BLaER1 (cell line): ENCODE measurements around the gene SPATA2.

ENCODE experiments used
- H3K27ac ChIP-seq: shearing (Covaris generic); formaldehyde crosslinking; 2 replicates; pipeline ENCODE4 v1.8.1; 2022
- H3K27me3 ChIP-seq: shearing (Covaris generic); formaldehyde crosslinking; 2 replicates; pipeline ENCODE4 v1.8.1; 2022
- H3K36me3 ChIP-seq: shearing (Covaris generic); formaldehyde crosslinking; 2 replicates; pipeline ENCODE4 v1.8.1; 2022
- H3K4me1 ChIP-seq: shearing (Covaris generic); formaldehyde crosslinking; 2 replicates; pipeline ENCODE4 v1.8.1; 2022
- H3K4me2 ChIP-seq: shearing (Covaris generic); formaldehyde crosslinking; 2 replicates; pipeline ENCODE4 v1.8.1; 2022
- H3K4me3 ChIP-seq: shearing (Covaris generic); formaldehyde crosslinking; 2 replicates; pipeline ENCODE4 v1.8.1; 2022
- H3K9ac ChIP-seq: shearing (Covaris generic); formaldehyde crosslinking; 2 replicates; pipeline ENCODE4 v1.8.1; 2022
- H3K9me3 ChIP-seq: shearing (Covaris generic); formaldehyde crosslinking; 2 replicates; pipeline ENCODE4 v1.8.1; 2022
- H4K20me1 ChIP-seq: shearing (Covaris generic); formaldehyde crosslinking; 2 replicates; pipeline ENCODE4 v1.8.1; 2022
- Cebpa-rat ChIP-seq: shearing (Covaris generic); IDR thresholded peaks from 2 replicates; pipeline ENCODE4 v1.8.1; 2022

The SPATA2 gene

DNA sequence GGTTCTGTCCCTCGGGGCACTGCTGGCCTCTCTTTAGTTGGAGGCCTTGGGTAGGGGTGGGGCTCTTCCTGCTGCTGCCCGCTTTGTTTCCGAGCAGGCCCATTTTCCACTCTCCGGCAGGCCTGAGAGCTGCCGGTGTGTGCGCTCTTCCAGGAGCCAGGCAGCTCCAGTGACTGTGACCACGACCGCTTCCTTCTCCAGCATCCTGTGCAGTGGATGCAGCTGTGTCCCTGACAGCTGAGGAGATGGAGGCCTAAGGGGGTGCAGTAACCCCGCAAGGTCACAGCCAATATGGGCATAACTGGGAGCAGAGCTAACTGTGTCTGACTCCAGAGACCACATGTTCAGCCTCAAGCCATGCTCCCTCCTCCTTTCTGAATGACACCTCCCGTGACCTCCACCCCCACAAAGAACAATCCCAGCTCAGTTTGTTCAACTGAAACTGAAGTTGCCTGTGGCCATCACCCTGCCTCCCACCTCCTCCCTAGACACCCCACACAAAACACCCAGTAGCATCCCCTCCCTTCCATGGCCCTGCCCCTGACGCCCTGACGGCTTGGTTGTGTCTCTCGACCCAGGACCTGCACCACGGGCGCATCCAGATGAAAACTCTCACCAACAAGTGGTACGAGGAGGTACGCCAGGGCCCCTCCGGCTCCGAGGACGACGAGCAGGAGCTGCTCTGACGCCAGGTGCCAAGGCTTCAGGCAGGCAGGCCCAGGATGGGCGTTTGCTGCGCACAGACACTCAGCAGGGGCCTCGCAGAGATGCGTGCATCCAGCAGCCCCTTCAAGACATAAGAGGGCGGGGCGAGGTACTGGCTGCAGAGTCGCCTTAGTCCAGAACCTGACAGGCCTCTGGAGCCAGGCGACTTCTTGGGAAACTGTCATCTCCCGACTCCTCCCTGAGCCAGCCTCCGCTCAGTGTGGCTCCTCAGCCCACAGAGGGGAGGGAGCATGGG, 27.8 kb downstream of the SPATA2 start:
- no peaks in the 10 kb centered on the region for H4K20me1 ChIP-seq
- H3K27me3 ChIP-seq = no peaks in the 10 kb centered on the region
- peak overlapping the region; percentile 77 for H3K9ac ChIP-seq
- no peak for TF ChIP-seq Cebpa-rat
- peaks cover 37% of the 10 kb centered on the region for H3K36me3 ChIP-seq
- H3K4me2 ChIP-seq = peak overlapping the region; percentile 83
- H3K9me3 ChIP-seq = no peaks in the 10 kb centered on the region
- H3K27ac ChIP-seq = peak overlapping the region; percentile 88
- peak overlapping the region; percentile 17 for H3K4me3 ChIP-seq
- H3K4me1 ChIP-seq = peaks cover 83% of the 10 kb centered on the region

DNA sequence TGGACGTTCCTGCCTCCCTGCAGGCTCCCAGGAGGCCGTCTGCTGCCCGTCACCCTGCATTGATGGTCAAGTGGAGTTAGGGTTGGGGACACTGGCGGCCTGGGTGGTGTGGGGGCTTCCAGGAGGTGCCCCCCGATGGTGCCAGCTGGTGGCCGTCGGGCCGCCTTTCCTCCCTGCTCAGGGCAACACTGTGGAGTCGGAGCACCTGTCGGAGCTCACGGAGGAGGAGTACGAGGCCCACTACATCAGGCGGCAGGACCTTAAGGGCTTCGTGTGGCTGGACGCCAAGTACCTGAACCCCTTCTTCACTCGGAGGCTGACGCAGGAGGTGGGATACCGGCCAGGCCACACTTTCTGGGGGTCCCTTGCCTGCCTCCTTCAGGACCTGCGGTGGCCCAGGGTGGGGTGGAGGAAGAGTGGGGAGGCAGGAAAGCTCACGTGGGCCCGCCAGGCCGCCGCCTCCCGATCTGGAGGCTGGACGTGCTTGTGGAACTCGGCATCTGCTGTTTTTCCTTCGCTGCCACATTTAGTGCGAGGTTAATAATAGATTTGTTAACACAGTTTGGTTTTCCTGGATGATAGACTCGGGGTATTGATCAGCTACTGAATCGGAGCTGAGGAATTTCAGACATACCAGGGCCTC, 28.6 kb downstream of the SPATA2 start:
- H3K27ac ChIP-seq = peak overlapping the region; percentile 88
- H3K4me1 ChIP-seq = peaks cover 75% of the 10 kb centered on the region
- H3K9me3 ChIP-seq = no peaks in the 10 kb centered on the region
- H3K9ac ChIP-seq = peak overlapping the region; percentile 77
- no peaks in the 10 kb centered on the region for H3K27me3 ChIP-seq
- H3K4me2 ChIP-seq = peak overlapping the region; percentile 83
- TF ChIP-seq Cebpa-rat = no peak
- peaks cover 44% of the 10 kb centered on the region for H3K36me3 ChIP-seq
- H3K4me3 ChIP-seq = peak overlapping the region; percentile 17; the same call in 1 of the 2 replicates
- H4K20me1 ChIP-seq = no peaks in the 10 kb centered on the region

GRCh38 chr20:49885558-49886332, 29.6 kb downstream of the SPATA2 start:
- no peaks in the 10 kb centered on the region for H3K27me3 ChIP-seq
- no peak overlapping the region for H3K4me3 ChIP-seq
- peaks cover 66% of the 10 kb centered on the region for H3K4me1 ChIP-seq
- TF ChIP-seq Cebpa-rat = no peak
- peak overlapping the region; percentile 77; the same call in 1 of the 2 replicates for H3K9ac ChIP-seq
- H3K4me2 ChIP-seq = peak overlapping the region; percentile 83
- peaks cover 53% of the 10 kb centered on the region for H3K36me3 ChIP-seq
- H3K9me3 ChIP-seq = no peaks in the 10 kb centered on the region
- H4K20me1 ChIP-seq = no peaks in the 10 kb centered on the region
- H3K27ac ChIP-seq = peak overlapping the region; percentile 88

DNA sequence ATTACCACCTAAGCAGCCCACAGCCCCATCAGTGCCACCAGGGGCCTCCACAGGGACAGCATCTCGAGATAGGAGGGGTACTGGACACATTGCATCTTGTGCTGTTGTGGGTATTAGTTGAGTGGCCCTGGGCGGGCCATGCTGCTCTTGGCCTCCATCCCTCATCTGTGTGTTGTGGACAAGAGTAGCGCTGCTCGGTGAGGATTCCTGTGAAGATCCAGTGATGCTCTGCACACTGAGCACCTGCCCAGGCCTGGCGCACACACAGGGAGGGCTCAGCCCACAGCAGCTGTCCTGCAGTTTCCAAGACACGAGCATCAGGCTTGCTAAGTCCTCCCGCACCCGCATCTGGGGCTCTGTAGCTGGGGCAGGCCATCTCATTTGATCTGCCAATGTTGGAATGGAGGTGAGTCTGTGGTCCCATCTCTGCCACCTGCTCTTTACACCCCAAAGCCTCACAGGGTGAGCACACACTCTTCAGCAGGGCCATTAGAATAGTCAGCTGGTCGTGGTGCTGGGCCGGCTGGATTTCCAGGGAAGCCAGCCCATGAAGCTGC, 32.0 kb downstream of the SPATA2 start:
- Histone ChIP-seq H4K20me1 (no peaks in the 10 kb centered on the region), H3K27ac (no peak overlapping the region), H3K27me3 (no peaks in the 10 kb centered on the region), H3K9me3 (no peaks in the 10 kb centered on the region), H3K4me2 (no peak overlapping the region), H3K36me3 (peaks cover 61% of the 10 kb centered on the region), H3K9ac (no peak overlapping the region), H3K4me1 (peaks cover 41% of the 10 kb centered on the region), H3K4me3 (no peak overlapping the region)
- TF ChIP-seq Cebpa-rat = no peak

DNA sequence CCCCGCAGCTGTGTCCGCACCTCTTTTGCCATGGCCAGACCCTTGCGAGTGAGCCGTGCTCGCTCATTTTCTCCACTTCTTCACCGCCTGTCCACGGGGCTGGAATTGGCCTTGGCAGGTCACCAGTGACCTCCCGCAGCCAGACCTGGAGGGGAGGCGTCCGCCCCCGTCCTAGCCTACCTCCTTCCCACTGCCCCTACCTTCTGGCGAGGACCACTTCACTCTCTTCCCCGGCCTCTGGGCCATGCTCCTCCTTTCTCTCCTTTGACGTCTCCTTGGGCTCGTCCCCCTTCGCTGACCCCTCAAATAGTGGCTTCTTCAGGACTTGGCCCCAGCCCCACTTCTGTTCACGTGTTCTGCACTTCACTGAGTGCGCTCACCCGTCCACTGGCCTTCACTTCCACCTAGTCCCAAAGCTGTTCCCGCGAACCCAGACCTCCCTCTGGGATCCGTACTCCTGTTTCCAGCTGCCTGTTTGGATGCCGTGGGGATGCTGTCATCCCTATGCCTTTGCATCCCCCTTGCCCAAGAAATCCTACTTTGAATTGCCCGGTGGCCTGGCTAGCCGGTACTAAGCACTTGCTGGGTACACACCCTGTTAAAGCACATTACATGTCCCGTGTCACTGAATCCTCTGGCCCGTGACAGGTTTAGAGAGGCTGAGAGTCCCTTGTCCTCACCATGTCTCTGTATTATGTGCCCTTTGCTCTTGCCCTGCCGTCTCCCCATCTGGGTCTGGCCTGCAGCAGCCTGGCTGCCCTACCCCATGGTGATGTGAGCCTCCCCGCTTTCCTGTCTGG, 33.0 kb downstream of the SPATA2 start:
- Histone ChIP-seq H4K20me1 (no peaks in the 10 kb centered on the region), H3K4me3 (no peak overlapping the region), H3K27me3 (no peaks in the 10 kb centered on the region), H3K9me3 (no peaks in the 10 kb centered on the region), H3K36me3 (peaks cover 65% of the 10 kb centered on the region), H3K4me2 (no peak overlapping the region), H3K27ac (no peak overlapping the region), H3K4me1 (peaks cover 32% of the 10 kb centered on the region), H3K9ac (no peak overlapping the region)
- no peak for TF ChIP-seq Cebpa-rat

GRCh38 chr20:49880724-49881445, 34.4 kb downstream of the SPATA2 start:
- H3K4me3 ChIP-seq = no peak overlapping the region
- no peak overlapping the region for H3K27ac ChIP-seq
- peaks cover 71% of the 10 kb centered on the region for H3K36me3 ChIP-seq
- H3K4me2 ChIP-seq = no peak overlapping the region
- no peaks in the 10 kb centered on the region for H3K9me3 ChIP-seq
- H3K9ac ChIP-seq = no peak overlapping the region
- peaks cover 17% of the 10 kb centered on the region for H3K4me1 ChIP-seq
- TF ChIP-seq Cebpa-rat = no peak
- H3K27me3 ChIP-seq = no peaks in the 10 kb centered on the region
- no peaks in the 10 kb centered on the region for H4K20me1 ChIP-seq

DNA sequence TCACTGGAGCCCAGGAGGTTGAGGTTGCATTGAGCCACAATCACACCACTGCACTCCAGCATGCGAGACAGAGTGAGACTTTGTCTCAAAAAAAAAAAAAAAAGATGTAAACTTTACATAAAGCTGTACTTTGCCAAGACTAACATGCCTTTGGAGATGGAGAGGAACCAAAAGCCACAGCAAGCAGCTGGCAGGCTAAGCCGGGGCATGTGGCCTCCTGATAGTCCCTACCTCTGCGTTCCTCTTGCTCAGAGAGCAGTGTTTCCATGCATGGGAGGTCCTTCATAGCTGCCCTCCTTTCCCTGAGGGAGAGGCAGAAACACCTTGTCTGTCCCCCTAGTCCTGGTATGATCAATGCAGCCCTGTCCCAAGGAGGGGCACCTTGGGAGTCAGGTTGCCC, 35.2 kb downstream of the SPATA2 start:
- Histone ChIP-seq H3K27me3 (no peaks in the 10 kb centered on the region), H3K9ac (no peak overlapping the region), H3K4me2 (no peak overlapping the region), H3K27ac (no peak overlapping the region), H4K20me1 (no peaks in the 10 kb centered on the region), H3K4me1 (peaks cover 10% of the 10 kb centered on the region), H3K4me3 (no peak overlapping the region), H3K9me3 (no peaks in the 10 kb centered on the region), H3K36me3 (peaks cover 72% of the 10 kb centered on the region)
- TF ChIP-seq Cebpa-rat = no peak

DNA sequence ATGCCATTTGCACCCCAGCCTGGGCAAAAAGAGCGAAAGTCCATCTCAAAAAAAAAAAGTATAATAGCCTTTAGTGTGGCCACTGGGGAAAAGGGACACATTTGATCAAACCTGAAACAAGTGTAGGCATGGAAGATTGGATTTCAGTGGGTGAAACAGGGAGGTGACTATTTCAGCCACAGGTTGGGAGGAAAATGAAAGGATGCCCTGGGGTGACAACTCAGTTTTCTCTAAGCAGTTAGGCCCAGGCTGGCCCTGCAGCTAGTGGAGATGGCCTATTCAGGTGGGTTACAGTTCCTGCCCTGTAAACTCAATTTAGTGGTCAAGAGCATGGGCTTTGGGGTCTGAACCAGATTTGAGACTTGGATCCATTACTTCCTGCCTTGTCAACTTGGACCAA, 36.4 kb downstream of the SPATA2 start:
- Histone ChIP-seq H3K4me1 (no peaks in the 10 kb centered on the region), H3K9me3 (no peaks in the 10 kb centered on the region), H3K27me3 (no peaks in the 10 kb centered on the region), H3K4me3 (no peak overlapping the region), H3K4me2 (no peak overlapping the region), H3K36me3 (peaks cover 70% of the 10 kb centered on the region), H4K20me1 (no peaks in the 10 kb centered on the region), H3K27ac (no peak overlapping the region), H3K9ac (no peak overlapping the region)
- no peak for TF ChIP-seq Cebpa-rat
